DMS 273 treated with DMSO at 0.1 percent for 48 hours (cell line): ENCODE results near the gene GPR173.

Experiments
- DNase-seq: peaks from one replicate; lab custom pipeline; 2025; lab: John Stamatoyannopoulos, UW

Gene GPR173

DNA sequence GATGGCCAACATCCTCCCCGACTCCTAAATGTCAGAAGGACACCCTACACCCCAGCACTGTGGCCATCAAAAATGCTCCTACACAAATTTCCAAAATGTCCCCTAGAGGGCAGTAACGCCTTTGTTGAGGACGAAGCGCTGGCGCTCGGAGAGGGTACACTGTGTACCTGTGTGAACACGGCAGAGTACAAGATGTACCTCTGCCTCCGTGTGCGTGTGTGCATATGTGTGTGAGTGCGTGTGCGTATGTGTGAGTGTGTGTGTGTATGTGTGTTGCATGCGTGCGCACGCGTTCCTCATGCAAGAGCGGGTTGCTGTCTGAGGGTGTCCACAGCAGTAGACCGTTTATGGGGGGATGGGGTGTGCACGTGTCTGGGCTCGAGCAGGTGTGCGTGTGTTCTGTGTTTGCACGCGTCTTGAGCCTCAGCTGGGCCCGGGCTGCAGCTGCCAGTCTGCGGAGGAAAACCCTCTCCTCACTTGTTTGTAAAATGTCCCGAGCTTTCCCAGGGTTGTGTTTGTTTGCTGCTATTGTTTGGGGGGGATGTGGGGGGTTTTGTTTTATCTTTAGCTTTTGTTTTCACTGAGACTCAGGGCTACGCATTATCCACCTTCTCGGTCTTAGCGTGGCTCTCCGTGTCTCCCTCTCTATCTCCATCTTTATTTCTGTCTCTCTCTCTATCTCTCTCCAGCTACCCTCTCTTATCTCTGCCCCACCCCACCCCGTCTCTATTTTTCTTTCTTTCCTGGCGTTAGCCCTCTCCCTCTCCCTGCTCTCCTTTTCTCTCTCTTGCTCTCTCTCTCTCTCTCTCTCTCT lies 23.2 kb downstream of the GPR173 start:
- peak; percentile 52 for DNase-seq

DNA sequence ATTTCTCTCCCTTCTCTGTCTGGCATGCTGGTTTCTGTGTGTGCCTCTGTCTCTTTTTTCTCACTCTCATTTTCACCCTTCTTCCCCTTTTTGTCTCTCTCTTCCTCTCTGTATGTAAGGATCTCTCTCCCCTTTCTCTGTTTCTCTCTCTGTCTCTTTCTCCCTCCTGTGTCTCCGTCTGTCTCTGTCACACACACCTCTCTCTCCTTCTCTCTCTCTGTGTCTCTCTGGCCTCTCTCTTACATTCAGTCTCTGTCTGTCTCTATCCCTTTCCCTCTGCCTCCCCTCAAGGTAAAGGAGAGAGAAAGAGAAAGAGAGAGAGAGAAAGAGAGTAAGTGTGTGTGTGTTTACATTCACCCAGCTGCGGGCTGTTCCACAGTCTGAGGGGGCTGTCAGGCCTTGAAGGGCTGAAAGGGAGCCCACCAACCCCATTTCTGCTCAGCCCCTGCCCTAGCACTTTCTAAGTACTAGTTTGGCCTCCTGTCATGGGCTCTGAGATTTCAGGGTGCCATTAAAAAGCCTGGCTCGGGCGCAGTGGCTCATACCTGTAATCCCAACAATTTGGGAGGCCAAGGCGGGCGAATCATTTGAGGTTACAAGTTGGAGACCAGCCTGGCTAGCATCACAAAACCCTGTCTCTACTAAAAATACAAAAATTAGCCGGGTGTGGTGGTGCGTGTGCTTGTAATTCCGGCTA lies 24.0 kb downstream of the GPR173 start:
- DNase-seq: no peak

GRCh38 chrX:53073115-53073586 lies 24.6 kb downstream of the GPR173 start:
- peak; percentile 65 for DNase-seq

DNA sequence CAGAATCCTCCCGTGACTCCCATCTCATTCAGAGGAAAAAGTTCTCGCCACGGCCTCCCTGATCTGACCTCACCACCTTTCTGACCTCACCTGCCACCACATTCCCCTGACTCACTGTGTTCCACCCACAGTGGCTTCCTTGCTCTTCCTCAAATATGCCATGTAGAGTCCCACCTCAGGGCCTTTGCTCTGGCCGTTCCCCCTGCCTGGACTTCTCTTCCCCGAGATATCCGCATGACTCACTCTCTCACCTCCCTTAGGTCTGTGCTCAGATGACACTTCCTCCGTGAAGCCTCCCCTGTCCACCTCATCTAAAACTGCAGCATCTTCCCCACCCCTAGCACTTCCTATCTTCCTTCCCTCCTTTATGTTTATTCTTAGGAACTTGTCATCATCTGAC lies 26.4 kb downstream of the GPR173 start:
- no peak for DNase-seq

DNA sequence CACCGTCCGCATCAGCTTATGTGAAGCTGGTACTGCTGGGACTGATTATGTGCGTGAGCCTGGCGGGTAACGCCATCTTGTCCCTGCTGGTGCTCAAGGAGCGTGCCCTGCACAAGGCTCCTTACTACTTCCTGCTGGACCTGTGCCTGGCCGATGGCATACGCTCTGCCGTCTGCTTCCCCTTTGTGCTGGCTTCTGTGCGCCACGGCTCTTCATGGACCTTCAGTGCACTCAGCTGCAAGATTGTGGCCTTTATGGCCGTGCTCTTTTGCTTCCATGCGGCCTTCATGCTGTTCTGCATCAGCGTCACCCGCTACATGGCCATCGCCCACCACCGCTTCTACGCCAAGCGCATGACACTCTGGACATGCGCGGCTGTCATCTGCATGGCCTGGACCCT lies 28.1 kb downstream of the GPR173 start:
- DNase-seq: no peak

- DNase-seq: no peak
These were observed 28.9 kb downstream of the GPR173 start for GRCh38 chrX:53077207-53078197.

GRCh38 chrX:53078943-53079342 lies 30.4 kb downstream of the GPR173 start:
- DNase-seq: no peak

GRCh38 chrX:53080628-53081580 lies 32.3 kb downstream of the GPR173 start:
- no peak for DNase-seq

DNA sequence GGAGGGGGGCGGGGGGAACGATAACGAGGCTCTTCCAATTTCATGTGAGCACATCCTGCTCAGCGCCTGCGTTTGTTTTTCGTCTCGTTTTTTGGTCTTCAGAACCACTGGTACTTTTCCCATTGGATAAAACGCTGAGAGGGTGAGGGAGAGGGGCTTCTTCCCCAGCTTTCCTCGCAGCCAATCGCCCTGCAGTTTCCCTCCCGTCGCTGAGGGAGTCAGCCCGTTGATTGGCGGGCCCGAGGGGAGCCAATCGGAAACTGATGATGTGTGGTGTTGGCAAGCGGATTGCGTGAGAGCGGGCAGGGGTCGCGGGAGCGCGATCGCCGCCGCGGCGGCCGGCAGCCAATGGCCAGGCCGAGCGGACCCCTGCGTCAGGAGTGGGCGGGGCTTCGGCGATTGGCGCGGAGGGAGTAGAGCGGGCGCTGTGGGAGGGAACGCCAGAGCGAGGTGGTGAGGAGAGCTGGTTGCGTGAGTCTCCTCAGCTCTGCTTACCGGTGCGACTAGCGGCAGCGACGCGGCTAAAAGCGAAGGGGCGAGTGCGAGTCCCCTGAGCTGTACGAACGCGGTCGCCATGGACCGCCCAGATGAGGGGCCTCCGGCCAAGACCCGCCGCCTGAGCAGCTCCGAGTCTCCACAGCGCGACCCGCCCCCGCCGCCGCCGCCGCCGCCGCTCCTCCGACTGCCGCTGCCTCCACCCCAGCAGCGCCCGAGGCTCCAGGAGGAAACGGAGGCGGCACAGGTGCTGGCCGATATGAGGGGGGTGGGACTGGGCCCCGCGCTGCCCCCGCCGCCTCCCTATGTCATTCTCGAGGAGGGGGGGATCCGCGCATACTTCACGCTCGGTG lies 33.6 kb downstream of the GPR173 start, which contains the start of gene TSPYL2:
TSPYL2 (plus strand) TSS at position 443 of the 848 bp plus-strand sequence; CDS start at position 575, 132 bp downstream.
- peak; percentile 93 for DNase-seq

- DNase-seq: no peak
These were observed 34.4 kb downstream of the GPR173 start for GRCh38 chrX:53082773-53083616.

DNA sequence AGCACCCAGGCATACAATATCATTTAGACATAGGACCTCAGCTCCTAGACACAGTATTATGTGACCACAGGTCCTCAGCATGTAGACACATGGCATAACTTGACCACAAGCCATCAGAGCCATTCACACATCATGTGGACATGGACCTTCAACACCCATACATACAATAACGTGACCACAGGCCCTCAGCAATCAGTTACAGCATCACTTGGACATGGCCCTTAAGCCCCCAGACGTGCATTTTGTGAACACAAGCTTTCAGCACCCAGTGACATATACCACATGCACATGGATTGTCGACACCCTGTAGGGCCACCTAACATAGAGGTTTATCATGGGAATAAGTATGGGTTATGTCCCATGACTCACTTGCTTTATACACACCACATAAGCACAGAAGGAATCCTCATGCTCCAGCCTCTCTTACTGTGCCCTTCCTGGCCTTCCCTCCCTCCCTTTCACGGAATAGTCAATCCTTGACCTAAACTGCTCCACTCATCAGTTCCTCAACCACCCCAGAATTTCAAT lies 35.5 kb downstream of the GPR173 start:
- no peak for DNase-seq

GRCh38 chrX:53084863-53085262 lies 36.3 kb downstream of the GPR173 start:
- DNase-seq: no peak

- DNase-seq: no peak
These were observed 37.2 kb downstream of the GPR173 start for GRCh38 chrX:53085661-53086229.

DNA sequence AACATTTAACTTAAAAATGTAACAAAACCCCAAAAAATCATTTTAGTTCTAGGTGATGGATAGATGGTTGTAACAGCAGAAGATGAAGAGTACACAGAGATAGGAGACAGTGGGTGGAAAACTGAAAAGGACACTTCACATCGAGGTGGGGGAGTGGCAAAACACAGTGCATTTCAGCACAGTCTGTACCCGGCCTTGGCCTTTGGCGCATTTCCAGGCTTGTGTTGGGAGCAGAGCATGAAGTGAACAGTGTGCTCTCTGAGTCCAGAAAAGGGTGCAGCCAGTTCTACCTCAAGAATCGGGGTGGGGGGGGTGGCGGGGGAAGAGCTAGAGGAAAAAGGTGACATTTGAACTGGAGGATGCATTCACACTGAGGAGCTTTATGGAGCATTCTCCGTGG lies 37.9 kb downstream of the GPR173 start:
- no peak for DNase-seq

DNA sequence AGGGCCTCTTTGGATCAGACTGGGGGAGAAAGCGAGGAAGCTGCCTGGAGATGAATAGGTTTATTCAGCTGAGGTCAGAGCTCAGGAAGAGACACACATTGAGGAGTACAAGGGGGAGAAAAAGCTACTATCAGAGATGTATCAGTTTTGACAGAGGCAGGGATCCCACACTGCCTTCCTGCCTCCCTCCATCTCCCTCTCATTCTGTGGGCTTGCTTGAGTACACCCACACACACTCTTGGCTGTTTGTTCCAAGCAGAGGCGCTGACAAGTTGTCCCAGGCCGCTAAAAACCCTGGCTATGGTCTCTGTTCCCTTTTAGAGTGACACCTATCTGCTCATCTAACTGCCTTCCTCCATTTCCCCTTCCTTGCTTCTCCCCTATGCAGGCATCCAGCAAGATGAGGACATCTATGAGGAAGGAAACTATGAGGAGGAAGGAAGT lies 38.8 kb downstream of the GPR173 start:
- no peak for DNase-seq

DNA sequence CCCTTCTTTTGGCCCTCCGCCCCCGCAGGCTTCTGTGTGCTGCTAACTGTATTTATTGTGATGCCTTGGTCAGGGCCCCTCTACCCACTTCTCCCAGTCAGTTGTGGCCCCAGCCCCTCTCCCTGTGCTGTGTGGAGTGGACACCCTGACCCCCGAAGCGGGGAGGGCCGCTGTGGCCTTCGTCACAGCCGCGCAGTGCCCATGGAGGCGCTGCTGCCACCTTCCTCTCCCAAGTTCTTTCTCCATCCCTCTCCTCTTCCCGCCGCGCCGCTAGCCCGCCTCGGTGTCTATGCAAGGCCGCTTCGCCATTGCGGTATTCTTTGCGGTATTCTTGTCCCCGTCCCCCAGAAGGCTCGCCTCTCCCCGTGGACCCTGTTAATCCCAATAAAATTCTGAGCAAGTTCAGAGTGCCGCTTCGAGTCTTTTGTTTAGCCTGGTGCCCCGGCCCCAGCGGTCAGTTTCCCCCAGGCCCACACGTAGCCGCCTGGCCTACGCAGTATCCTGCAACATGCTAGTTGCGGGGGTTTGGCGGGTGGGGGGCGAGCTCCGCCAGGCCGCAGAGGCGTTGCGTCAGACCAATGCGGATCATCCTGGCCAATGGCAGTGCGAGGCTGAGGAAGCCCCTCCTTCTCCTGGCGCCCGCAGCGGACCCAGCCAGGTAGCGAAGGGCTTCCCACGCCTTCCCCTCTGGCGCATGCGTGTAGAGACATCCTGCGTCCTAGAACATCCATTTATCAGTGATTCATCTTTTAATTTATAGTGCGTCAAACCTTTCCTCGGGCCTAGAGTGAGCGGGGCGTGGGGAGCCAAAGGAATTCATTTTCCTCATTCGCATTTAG lies 39.8 kb downstream of the GPR173 start:
- no peak for DNase-seq

- peak; percentile 25 for DNase-seq
These were observed 40.7 kb downstream of the GPR173 start for GRCh38 chrX:53089224-53089842.
